ENCODE measurements around the gene DHRSX.
A peak's percentile ranks its signal among the peaks of the same experiment; 100 is the strongest.

DHRSX gene

DNA sequence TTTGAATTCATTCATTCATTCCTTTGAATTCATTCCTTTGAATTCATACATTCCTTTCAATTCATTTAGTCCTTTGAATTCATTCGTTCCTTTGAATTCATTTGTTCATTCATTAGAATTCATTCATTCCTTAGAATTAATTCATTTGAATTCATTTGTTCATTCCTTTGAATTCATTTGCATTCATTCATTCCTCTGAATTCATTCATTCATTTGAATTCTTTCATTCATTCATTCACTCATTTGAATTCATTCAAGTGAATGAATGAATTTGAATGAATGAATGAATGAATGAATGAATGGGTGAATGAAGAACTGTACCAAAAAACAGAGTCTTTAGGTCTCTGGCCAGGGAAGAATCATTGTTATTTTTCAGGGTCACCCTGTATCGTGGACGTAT is 216.6 kb downstream of the DHRSX start:
- no peak for TF ChIP-seq ZNF70 (CRISPR knock-in tag; IDR thresholded peaks at IDR 0.05)
- TF ChIP-seq TSHZ2 (CRISPR knock-in tag; IDR thresholded peaks at IDR 0.05), result no peak
- TF ChIP-seq, protein P1, sequence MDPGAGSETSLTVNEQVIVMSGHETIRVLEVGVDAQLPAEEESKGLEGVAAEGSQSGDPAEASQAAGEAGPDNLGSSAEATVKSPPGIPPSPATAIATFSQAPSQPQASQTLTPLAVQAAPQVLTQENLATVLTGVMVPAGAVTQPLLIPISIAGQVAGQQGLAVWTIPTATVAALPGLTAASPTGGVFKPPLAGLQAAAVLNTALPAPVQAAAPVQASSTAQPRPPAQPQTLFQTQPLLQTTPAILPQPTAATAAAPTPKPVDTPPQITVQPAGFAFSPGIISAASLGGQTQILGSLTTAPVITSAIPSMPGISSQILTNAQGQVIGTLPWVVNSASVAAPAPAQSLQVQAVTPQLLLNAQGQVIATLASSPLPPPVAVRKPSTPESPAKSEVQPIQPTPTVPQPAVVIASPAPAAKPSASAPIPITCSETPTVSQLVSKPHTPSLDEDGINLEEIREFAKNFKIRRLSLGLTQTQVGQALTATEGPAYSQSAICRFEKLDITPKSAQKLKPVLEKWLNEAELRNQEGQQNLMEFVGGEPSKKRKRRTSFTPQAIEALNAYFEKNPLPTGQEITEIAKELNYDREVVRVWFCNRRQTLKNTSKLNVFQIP (CRISPR knock-in tag; IDR thresholded peaks at IDR 0.05; ENCODE audit: borderline replicate concordance, low read depth), result no peak
- no peak for TF ChIP-seq TCF4 (CRISPR knock-in tag; IDR thresholded peaks at IDR 0.05; ENCODE audit: borderline replicate concordance)
- no peak for TF ChIP-seq CREB5 (CRISPR knock-in tag; IDR thresholded peaks at IDR 0.05; ENCODE audit: low read depth)
- TF ChIP-seq PATZ1 (CRISPR knock-in tag; IDR thresholded peaks at IDR 0.05; ENCODE audit: borderline replicate concordance), result no peak
- TF ChIP-seq ZNF8 (CRISPR knock-in tag; IDR thresholded peaks at IDR 0.05), result no peak
- TF ChIP-seq PPARA (CRISPR knock-in tag; IDR thresholded peaks at IDR 0.05; ENCODE audit: borderline replicate concordance), result no peak
- TF ChIP-seq ESRRG (CRISPR knock-in tag; IDR thresholded peaks at IDR 0.05), result no peak
- no peak for TF ChIP-seq ZFP3 (CRISPR knock-in tag; IDR thresholded peaks at IDR 0.05)
- TF ChIP-seq GLIS3 (CRISPR knock-in tag; IDR thresholded peaks at IDR 0.05), result no peak
- no peak for TF ChIP-seq ARNTL (CRISPR knock-in tag; IDR thresholded peaks at IDR 0.05; ENCODE audit: borderline replicate concordance, low read depth)
- no peak for TF ChIP-seq ZFP30 (CRISPR knock-in tag; IDR thresholded peaks at IDR 0.05)
- TF ChIP-seq TOX (CRISPR knock-in tag; IDR thresholded peaks at IDR 0.05; ENCODE audit: borderline replicate concordance), result no peak
- TF ChIP-seq CSDC2 (CRISPR knock-in tag; IDR thresholded peaks at IDR 0.05), result no peak
- no peak for TF ChIP-seq BACH2 (CRISPR knock-in tag; IDR thresholded peaks at IDR 0.05; ENCODE audit: borderline replicate concordance)
- no peak for TF ChIP-seq ISL1 (CRISPR knock-in tag; IDR thresholded peaks at IDR 0.05)
- TF ChIP-seq, protein P2, sequence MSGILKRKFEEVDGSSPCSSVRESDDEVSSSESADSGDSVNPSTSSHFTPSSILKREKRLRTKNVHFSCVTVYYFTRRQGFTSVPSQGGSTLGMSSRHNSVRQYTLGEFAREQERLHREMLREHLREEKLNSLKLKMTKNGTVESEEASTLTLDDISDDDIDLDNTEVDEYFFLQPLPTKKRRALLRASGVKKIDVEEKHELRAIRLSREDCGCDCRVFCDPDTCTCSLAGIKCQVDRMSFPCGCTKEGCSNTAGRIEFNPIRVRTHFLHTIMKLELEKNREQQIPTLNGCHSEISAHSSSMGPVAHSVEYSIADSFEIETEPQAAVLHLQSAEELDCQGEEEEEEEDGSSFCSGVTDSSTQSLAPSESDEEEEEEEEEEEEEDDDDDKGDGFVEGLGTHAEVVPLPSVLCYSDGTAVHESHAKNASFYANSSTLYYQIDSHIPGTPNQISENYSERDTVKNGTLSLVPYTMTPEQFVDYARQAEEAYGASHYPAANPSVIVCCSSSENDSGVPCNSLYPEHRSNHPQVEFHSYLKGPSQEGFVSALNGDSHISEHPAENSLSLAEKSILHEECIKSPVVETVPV (CRISPR knock-in tag; IDR thresholded peaks at IDR 0.05), result no peak

DNA sequence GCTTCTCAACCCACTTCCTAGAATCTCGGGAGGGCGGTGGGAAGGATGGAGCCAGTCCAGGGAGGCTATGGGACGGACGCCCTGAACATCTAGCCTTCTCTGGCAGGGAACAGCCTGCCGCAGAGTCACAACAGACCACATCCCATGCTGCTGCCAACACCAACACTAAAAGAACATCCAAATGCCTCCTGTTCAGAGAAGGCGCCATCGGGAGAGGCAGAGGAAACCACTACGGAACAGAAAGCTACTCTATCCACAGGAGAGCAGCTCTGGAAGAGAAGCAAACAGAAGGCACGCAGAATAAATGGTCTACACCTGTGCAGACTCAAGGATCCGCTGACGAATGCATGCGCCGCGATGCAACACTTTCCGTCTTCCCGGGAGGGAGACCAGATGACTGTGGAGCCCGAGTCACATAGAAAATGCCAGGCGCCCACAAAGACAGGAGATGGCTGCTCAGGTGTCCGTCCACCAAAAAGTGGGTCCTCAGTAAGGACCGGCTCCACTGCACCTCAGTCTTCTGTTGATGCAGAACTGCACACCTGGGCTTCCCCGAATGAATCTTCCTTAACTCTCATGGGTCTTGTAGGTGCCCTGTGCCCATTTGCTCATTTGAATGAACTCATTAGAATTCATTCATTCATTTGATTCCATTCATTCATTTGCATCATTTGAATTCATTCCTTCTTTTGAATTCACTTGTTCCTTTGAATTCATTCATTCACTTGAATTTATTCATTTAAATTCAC is 217.5 kb downstream of the DHRSX start:
- peak; percentile 34; the same call in 2 of the 3 replicates for ATAC-seq
- TF ChIP-seq ZFP3 (CRISPR knock-in tag; IDR thresholded peaks at IDR 0.05) (no peak), ISL1 (CRISPR knock-in tag; IDR thresholded peaks at IDR 0.05) (no peak), PPARA (CRISPR knock-in tag; IDR thresholded peaks at IDR 0.05; ENCODE audit: borderline replicate concordance) (no peak)

More for the DNA sequence above, 216.6 kb downstream of the DHRSX start:
- ATAC-seq, result no peak

- no peak for ATAC-seq
- TF ChIP-seq GLIS3 (CRISPR knock-in tag; IDR thresholded peaks at IDR 0.05) (no peak), PPARA (CRISPR knock-in tag; IDR thresholded peaks at IDR 0.05; ENCODE audit: borderline replicate concordance) (no peak), BACH2 (CRISPR knock-in tag; IDR thresholded peaks at IDR 0.05; ENCODE audit: borderline replicate concordance) (no peak), PATZ1 (CRISPR knock-in tag; IDR thresholded peaks at IDR 0.05; ENCODE audit: borderline replicate concordance) (no peak), ZNF565 (CRISPR knock-in tag; conservative IDR thresholded peaks at IDR 0.05; ENCODE audit: low read depth) (no peak), RARB (CRISPR knock-in tag; IDR thresholded peaks at IDR 0.05) (no peak), ZNF8 (CRISPR knock-in tag; IDR thresholded peaks at IDR 0.05) (no peak), TCF4 (CRISPR knock-in tag; IDR thresholded peaks at IDR 0.05; ENCODE audit: borderline replicate concordance) (no peak), ARNTL (CRISPR knock-in tag; IDR thresholded peaks at IDR 0.05; ENCODE audit: borderline replicate concordance, low read depth) (no peak)
- TF ChIP-seq, protein P2 (CRISPR knock-in tag; IDR thresholded peaks at IDR 0.05), result no peak
Measured at GRCh38 chrX:2282490-2283090, 218.2 kb downstream of the DHRSX start.

Measured in SK-N-SH treated with all-trans-retinoic acid at 6 μM for 48 hours (cell line).